DND-41 (cell line): ENCODE measurements around the gene KIF11.
"Not testable (repeated sequence)": the region's sequence is repeated elsewhere in the genome, so short reads cannot be mapped to it uniquely, and the experiment has no call there.

Source experiments
- ATAC-seq: fragments of 200-7000 bp; cut with Tn5 transposase; 3 replicates; pipeline ENCODE4 v1.9.1; 2021; ENCODE audit warnings: low read depth; ENCODE audit not compliant: insufficient read depth
- DNase-seq: peaks from one replicate; pipeline ENCODE4 v3.0.0-alpha.2; 2020
- H2AFZ ChIP-seq: 2 replicates; pipeline ENCODE4 v1.6.0; 2012; ENCODE audit warnings: low read depth, low read length
- H3K27ac ChIP-seq: 2 replicates; pipeline ENCODE4 v1.5.1; 2012; ENCODE audit warnings: low read length, inconsistent platforms
- H3K27me3 ChIP-seq: fragments of 200-600 bp; sonication (generic); 2 replicates; pipeline ENCODE4 v1.6.0; 2012; ENCODE audit warnings: low read length, mild to moderate bottlenecking, inconsistent platforms; ENCODE audit not compliant: insufficient read depth, poor library complexity
- H3K36me3 ChIP-seq: 2 replicates; pipeline ENCODE4 v1.5.1; 2012; ENCODE audit warnings: low read length, inconsistent platforms; ENCODE audit not compliant: insufficient read depth
- H3K4me1 ChIP-seq: 2 replicates; pipeline ENCODE4 v1.5.1; 2012; ENCODE audit warnings: mild to moderate bottlenecking, low read length; ENCODE audit not compliant: insufficient read depth
- H3K4me2 ChIP-seq: 2 replicates; pipeline ENCODE4 v1.6.0; 2012; ENCODE audit warnings: mild to moderate bottlenecking, moderate library complexity, low read length, inconsistent platforms; ENCODE audit not compliant: insufficient read depth
- H3K4me3 ChIP-seq, 2 experiments: fragments of 200-600 bp in 1 of 2; shearing (Covaris generic) in 1 of 2; 2 replicates each; pipeline ENCODE4 v1.5.1; 2012 to 2016; ENCODE audit warnings: inconsistent platforms in 2 of 2, low read length in 2 of 2, mild to moderate bottlenecking in 2 of 2, low read depth in 1 of 2, moderate library complexity in 1 of 2
- H3K79me2 ChIP-seq: 2 replicates; pipeline ENCODE4 v1.6.0; 2012; ENCODE audit warnings: low read length, inconsistent platforms; ENCODE audit not compliant: insufficient read depth
- H3K9ac ChIP-seq: 2 replicates; pipeline ENCODE4 v1.6.0; 2012; ENCODE audit warnings: low read depth, mild to moderate bottlenecking, inconsistent platforms, low read length, moderate library complexity
- H3K9me3 ChIP-seq: 2 replicates; pipeline ENCODE4 v1.5.1; 2012; ENCODE audit warnings: low read length, moderate library complexity, mild to moderate bottlenecking, inconsistent platforms; ENCODE audit not compliant: insufficient read depth, severe bottlenecking
- H4K20me1 ChIP-seq: 2 replicates; pipeline ENCODE4 v1.6.0; 2012; ENCODE audit warnings: low read length; ENCODE audit not compliant: insufficient read depth
- CTCF ChIP-seq: IDR thresholded peaks from 2 replicates; pipeline ENCODE4 v1.5.1; 2012; ENCODE audit warnings: borderline replicate concordance, low read length, moderate library complexity, mild to moderate bottlenecking; ENCODE audit not compliant: poor library complexity, severe bottlenecking; ENCODE audit errors: extremely low read depth
- EZH2 ChIP-seq: IDR thresholded peaks from 3 replicates; pipeline ENCODE4 v1.6.1; 2012; ENCODE audit warnings: borderline replicate concordance, low read depth, mild to moderate bottlenecking, moderate library complexity, low read length, inconsistent platforms; ENCODE audit not compliant: severe bottlenecking

KIF11 gene

GRCh38 chr10:92644921-92645320, 52.0 kb downstream of the KIF11 start:
- TF ChIP-seq EZH2: no peak
- TF ChIP-seq CTCF: no peak
- no peak overlapping the region for H3K4me2 ChIP-seq
- no peaks in the 10 kb centered on the region for H3K4me1 ChIP-seq
- DNase-seq (no peak), ATAC-seq (no peak)
- no peak overlapping the region for H3K4me3 ChIP-seq
- no peaks in the 10 kb centered on the region; the same call in 1 of the 2 replicates for H4K20me1 ChIP-seq
- H3K79me2 ChIP-seq: peaks cover 20% of the 10 kb centered on the region; the same call in 1 of the 2 replicates
- H3K27me3 ChIP-seq: no peaks in the 10 kb centered on the region
- H3K9me3 ChIP-seq: no peaks in the 10 kb centered on the region
- H3K27ac ChIP-seq: no peak overlapping the region
- no peak overlapping the region for H2AFZ ChIP-seq
- H3K9ac ChIP-seq: no peak overlapping the region
- peaks cover 94% of the 10 kb centered on the region for H3K36me3 ChIP-seq

- H3K4me1 ChIP-seq, H3K27me3 ChIP-seq, H4K20me1 ChIP-seq, H3K27ac ChIP-seq, H3K9me3 ChIP-seq, DNase-seq, H3K4me3 ChIP-seq, H3K4me2 ChIP-seq, H3K79me2 ChIP-seq, H2AFZ ChIP-seq, H3K9ac ChIP-seq, ATAC-seq: not testable (repeated sequence)
- peaks cover 98% of the 10 kb centered on the region for H3K36me3 ChIP-seq
Measured at GRCh38 chr10:92650864-92651263, 57.9 kb downstream of the KIF11 start.

DNA sequence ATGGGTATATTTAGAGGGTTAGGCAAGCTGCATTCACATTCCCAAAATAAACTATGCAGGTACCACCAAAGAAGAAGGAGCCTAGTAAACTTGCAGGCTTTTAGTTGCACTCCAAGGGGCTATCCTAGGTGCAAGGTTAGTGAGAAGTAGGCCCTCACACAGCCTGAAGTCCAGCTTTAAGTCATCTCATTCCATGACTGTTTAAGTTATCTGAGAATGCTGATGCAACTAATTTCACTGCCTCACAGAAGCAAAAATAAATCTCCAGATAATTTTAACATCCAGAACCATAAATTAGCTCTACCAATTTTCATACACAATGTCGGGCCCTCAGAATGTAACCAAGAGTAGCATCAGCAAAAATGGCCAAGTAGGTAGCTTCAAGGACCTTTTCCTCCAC, 62.5 kb downstream of the KIF11 start:
- Histone ChIP-seq H3K4me3 (no peak overlapping the region), H3K79me2 (no peaks in the 10 kb centered on the region), H3K27me3 (no peaks in the 10 kb centered on the region), H3K9ac (no peak overlapping the region), H3K4me1 (no peaks in the 10 kb centered on the region), H3K36me3 (peaks cover 58% of the 10 kb centered on the region), H4K20me1 (no peaks in the 10 kb centered on the region), H3K9me3 (no peaks in the 10 kb centered on the region), H2AFZ (no peak overlapping the region), H3K4me2 (no peak overlapping the region), H3K27ac (no peak overlapping the region)
- TF ChIP-seq EZH2: no peak
- TF ChIP-seq CTCF: no peak
- DNase-seq: no peak
- ATAC-seq: no peak

DNA sequence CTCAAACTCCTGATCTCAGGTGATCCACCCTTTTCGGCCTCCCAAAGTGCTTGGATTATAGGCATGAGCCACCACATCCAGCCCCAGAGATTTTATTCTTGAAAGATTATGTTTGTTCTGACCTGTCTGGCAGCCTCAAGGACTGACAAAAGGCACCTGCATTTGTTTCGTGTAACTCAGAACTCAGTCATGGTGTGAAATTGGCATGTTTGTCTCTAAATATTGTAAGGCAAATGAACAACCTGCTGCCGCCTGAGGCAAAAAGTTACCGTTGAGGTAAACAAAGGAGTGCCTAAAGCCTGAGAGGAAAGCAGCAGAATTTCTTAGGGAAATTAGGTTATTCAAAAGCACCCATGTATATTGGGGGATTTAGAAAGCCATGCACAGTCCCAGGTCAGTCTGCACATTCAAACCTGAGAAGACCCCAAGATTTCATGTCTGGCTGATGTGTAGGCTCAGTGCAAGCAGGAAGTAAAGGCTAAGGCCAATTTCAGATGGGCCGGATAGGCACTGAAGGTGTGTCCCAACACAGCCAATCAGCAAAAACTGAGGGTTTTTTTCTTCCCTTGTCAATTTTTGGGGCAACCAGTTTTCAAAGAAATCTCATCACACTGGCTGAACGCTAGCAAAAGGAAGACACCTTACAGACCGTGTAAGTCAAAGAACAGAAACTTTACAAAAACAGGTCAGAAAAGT, 63.5 kb downstream of the KIF11 start:
- Histone ChIP-seq H2AFZ (no peak overlapping the region), H3K4me1 (no peaks in the 10 kb centered on the region), H3K27me3 (no peaks in the 10 kb centered on the region), H3K9ac (no peak overlapping the region), H3K4me3 (no peak overlapping the region), H3K79me2 (no peaks in the 10 kb centered on the region), H4K20me1 (no peaks in the 10 kb centered on the region), H3K4me2 (no peak overlapping the region), H3K27ac (no peak overlapping the region), H3K9me3 (no peaks in the 10 kb centered on the region), H3K36me3 (peaks cover 49% of the 10 kb centered on the region)
- no peak for TF ChIP-seq CTCF
- TF ChIP-seq EZH2: no peak
- DNase-seq: no peak
- peak; percentile 55; the same call in 2 of the 3 replicates for ATAC-seq
